GM12872 (cell line): ENCODE results near the gene TMEM52.

Experiments used
- TF ChIP-seq, protein P1 (sequence below): IDR thresholded peaks from 3 replicates; pipeline ENCODE4 v1.5.1; 2011; ENCODE audit warnings: low read depth, mild to moderate bottlenecking, low read length, moderate library complexity; ENCODE audit not compliant: insufficient read depth

The TMEM52 gene

GRCh38 chr1:1889090-1889750 is 29.9 kb downstream of the TMEM52 start:
- TF ChIP-seq, protein P1, sequence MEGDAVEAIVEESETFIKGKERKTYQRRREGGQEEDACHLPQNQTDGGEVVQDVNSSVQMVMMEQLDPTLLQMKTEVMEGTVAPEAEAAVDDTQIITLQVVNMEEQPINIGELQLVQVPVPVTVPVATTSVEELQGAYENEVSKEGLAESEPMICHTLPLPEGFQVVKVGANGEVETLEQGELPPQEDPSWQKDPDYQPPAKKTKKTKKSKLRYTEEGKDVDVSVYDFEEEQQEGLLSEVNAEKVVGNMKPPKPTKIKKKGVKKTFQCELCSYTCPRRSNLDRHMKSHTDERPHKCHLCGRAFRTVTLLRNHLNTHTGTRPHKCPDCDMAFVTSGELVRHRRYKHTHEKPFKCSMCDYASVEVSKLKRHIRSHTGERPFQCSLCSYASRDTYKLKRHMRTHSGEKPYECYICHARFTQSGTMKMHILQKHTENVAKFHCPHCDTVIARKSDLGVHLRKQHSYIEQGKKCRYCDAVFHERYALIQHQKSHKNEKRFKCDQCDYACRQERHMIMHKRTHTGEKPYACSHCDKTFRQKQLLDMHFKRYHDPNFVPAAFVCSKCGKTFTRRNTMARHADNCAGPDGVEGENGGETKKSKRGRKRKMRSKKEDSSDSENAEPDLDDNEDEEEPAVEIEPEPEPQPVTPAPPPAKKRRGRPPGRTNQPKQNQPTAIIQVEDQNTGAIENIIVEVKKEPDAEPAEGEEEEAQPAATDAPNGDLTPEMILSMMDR: no peak

DNA sequence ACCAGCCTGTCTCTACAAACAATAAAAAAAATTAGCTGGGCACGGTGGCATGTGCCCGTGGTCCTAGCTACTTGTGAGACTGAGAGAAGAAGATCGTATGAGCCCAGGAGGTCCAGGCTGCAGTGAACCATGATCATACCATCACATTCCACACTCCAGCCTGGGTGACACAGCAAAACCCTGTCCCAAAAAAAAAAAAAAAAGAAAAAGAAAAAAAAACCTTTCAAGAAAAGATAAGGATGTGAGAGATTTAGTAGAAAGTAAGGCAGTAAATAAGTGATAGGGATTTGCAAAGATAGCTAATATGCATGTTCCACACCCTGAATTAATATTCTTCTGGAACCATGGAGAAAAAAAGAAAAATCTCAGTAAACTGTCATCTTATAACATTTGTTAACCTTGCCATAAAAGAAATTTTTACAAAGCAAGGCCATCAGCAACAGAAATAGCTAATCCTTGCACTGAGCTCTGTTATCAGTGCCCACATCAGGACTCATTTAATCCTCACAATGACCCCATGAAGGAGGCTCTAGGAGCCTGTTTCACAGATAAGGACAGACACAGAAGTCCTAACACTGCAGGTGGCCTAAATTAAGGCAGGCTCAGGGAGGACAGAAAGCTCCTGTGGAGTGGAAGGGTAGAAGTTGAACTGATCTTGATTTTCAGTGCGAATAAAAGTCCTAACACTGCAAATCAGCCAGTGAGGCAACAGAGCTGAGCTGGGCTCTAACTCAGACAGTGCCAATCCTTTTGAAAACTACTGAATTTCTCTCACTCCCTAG is 35.8 kb downstream of the TMEM52 start:
- TF ChIP-seq, protein P1: no peak

DNA sequence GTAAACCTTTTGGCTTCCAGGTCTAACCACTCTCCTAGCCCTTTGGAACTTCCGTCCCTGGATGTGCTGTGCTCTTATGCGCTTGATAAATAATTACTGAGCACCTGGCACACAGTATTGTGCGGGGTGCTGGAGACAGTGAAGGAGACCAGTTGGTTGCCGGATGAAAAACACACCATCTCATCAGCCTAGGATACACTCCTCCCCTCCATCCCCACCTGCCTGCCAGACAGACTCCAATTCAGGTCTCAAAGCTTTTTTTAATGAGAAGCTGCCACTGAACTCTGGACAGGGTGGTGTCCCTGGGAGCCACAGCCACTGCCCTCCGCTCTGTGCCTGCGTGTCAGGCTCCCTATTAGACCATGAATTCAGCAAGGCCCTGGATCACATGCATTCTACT is 37.4 kb downstream of the TMEM52 start:
- TF ChIP-seq, protein P1: no peak

GRCh38 chr1:1880617-1881312 is 38.3 kb downstream of the TMEM52 start:
- TF ChIP-seq, protein P1: no peak

- TF ChIP-seq, protein P1: no peak
Measured at GRCh38 chr1:1879942-1880341, 39.1 kb downstream of the TMEM52 start.

DNA sequence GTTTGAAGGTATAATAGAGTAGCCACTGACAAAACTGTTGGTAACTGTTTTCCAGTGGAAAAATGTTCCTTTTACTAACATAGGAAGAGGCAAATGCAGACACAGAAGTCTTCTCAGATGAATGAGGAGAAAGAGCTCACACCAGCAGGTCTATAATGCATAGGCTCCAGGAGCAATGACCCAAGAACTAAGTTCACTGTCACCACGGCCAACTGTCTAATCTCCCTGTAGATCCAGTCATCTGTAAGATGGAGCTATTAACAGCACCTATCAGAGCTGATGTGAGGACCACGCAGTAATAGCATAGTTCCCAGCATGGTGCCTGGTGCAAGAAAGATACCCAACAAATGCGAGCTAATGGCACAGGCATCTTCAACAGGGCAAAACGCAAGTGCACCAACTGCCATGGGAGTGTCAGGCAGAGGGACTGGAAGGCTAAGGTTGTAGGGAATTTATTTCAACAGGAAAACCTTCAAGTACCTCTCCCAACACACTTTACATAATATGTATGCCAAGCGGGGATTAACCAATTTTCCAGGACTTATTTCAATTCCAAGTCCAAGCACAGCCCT is 41.1 kb downstream of the TMEM52 start:
- TF ChIP-seq, protein P1: no peak
